Measurements from ENCODE around the gene HOMEZ.

DNA sequence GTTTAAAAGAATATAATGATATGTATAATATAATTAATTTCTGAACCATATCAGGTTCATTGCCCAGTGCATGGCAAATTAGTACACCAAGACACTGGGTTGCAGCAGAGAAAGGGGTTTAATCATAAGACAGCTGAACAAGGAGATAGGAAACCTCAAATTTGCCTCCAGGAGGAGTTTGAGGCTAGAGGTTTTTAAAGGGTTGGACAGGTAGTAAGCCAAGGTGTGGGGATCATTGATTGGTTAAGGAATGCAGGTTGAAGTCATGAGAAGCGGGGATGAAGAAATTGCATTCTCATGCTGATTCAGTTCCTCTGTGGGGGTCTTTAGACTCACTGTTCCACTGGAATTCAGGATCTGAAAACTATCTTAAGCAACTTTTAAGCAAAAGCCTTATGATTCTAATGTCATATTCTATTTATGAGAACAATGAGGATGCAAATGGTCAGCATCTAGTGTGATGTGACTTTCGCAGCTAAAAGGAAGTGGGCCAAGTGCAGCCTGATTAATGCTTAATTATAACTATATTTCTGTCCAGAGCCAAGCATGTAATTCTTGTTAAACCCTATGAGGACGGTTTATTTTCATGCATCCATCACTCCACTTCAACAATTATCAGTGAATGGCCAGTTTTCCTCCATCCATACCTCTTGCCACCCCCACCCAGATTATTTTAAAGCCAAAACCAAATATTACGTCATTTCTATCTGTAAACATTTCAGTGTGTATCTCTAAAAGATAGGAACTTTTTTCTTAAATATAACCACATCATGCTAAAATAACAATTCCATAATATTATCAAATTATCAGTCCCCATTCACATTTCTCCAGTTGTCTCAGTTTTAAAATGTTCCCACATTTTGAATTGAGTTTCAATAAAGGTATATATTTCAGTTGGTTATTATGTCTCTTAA is 33.3 kb downstream of the HOMEZ start:
- TF ChIP-seq CBX3 (IDR thresholded peaks at IDR 0.05; ENCODE audit: low read depth): no peak
- TF ChIP-seq, protein P1, sequence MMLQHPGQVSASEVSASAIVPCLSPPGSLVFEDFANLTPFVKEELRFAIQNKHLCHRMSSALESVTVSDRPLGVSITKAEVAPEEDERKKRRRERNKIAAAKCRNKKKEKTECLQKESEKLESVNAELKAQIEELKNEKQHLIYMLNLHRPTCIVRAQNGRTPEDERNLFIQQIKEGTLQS (IDR thresholded peaks at IDR 0.05): no peak
- TF ChIP-seq, protein P2, sequence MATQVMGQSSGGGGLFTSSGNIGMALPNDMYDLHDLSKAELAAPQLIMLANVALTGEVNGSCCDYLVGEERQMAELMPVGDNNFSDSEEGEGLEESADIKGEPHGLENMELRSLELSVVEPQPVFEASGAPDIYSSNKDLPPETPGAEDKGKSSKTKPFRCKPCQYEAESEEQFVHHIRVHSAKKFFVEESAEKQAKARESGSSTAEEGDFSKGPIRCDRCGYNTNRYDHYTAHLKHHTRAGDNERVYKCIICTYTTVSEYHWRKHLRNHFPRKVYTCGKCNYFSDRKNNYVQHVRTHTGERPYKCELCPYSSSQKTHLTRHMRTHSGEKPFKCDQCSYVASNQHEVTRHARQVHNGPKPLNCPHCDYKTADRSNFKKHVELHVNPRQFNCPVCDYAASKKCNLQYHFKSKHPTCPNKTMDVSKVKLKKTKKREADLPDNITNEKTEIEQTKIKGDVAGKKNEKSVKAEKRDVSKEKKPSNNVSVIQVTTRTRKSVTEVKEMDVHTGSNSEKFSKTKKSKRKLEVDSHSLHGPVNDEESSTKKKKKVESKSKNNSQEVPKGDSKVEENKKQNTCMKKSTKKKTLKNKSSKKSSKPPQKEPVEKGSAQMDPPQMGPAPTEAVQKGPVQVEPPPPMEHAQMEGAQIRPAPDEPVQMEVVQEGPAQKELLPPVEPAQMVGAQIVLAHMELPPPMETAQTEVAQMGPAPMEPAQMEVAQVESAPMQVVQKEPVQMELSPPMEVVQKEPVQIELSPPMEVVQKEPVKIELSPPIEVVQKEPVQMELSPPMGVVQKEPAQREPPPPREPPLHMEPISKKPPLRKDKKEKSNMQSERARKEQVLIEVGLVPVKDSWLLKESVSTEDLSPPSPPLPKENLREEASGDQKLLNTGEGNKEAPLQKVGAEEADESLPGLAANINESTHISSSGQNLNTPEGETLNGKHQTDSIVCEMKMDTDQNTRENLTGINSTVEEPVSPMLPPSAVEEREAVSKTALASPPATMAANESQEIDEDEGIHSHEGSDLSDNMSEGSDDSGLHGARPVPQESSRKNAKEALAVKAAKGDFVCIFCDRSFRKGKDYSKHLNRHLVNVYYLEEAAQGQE (IDR thresholded peaks at IDR 0.05; ENCODE audit: low read depth): no peak
- no peak for TF ChIP-seq POLR2A (IDR thresholded peaks at IDR 0.05; ENCODE audit: borderline replicate concordance, extremely low read depth, insufficient read depth, insufficient read length)
- no peak for TF ChIP-seq CEBPB (IDR thresholded peaks at IDR 0.05; ENCODE audit: low read depth)
- TF ChIP-seq EZH2 (IDR thresholded peaks at IDR 0.05): no peak
- TF ChIP-seq, protein P3, sequence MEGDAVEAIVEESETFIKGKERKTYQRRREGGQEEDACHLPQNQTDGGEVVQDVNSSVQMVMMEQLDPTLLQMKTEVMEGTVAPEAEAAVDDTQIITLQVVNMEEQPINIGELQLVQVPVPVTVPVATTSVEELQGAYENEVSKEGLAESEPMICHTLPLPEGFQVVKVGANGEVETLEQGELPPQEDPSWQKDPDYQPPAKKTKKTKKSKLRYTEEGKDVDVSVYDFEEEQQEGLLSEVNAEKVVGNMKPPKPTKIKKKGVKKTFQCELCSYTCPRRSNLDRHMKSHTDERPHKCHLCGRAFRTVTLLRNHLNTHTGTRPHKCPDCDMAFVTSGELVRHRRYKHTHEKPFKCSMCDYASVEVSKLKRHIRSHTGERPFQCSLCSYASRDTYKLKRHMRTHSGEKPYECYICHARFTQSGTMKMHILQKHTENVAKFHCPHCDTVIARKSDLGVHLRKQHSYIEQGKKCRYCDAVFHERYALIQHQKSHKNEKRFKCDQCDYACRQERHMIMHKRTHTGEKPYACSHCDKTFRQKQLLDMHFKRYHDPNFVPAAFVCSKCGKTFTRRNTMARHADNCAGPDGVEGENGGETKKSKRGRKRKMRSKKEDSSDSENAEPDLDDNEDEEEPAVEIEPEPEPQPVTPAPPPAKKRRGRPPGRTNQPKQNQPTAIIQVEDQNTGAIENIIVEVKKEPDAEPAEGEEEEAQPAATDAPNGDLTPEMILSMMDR (IDR thresholded peaks at IDR 0.05 in 2 of 3, conservative IDR thresholded peaks at IDR 0.05 in 1 of 3; ENCODE audit: borderline replicate concordance in 1 of 3, insufficient read depth in 1 of 3, low read depth in 2 of 3, low read length in 2 of 3): no peak
- no peak for TF ChIP-seq ZFX (IDR thresholded peaks at IDR 0.05)
- no peak for TF ChIP-seq YY1 (IDR thresholded peaks at IDR 0.05; ENCODE audit: extremely low read depth, insufficient replicate concordance, low read depth, low read length)
- no peak for TF ChIP-seq SIN3A (IDR thresholded peaks at IDR 0.05; ENCODE audit: low read depth)
- TF ChIP-seq POLR2AphosphoS5 (IDR thresholded peaks at IDR 0.05; ENCODE audit: low read depth, low read length): no peak
- TF ChIP-seq RAD21 (IDR thresholded peaks at IDR 0.05; ENCODE audit: low read depth): no peak
- TF ChIP-seq, protein P4, sequence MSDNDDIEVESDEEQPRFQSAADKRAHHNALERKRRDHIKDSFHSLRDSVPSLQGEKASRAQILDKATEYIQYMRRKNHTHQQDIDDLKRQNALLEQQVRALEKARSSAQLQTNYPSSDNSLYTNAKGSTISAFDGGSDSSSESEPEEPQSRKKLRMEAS (IDR thresholded peaks at IDR 0.05): no peak

All from HCT116 (cell line).